A172 (cell line): ENCODE measurements around the gene CHRNB2. TPM values are rescaled to one million over a fixed set of nuclear protein-coding genes. Genes with fewer than 3 reads are reported as not detected.
A peak's percentile ranks its signal among the peaks of the same experiment; 100 is the strongest.

ENCODE experiments used
- DNase-seq: peaks from one replicate; pipeline ENCODE4 v3.0.0-alpha.2; 2015; ENCODE audit warnings: low spot score
- total RNA-seq: library from RNA; depleted of rRNA; stranded (reverse); fragments of >200 nt; shearing (Covaris generic); gene quantifications from 2 replicates; pipeline ENCODE4 v1.2.3, GENCODE V29; 2014

Gene CHRNB2
- total RNA-seq, 1 experiment from 2014 or later = not detected

- DNase-seq = no peak
Measured at GRCh38 chr1:154552036-154552435, 15.5 kb upstream of the CHRNB2 start.

- no peak for DNase-seq
Measured at GRCh38 chr1:154553056-154554030, 14.2 kb upstream of the CHRNB2 start.

- DNase-seq = peak; percentile 30
Measured at GRCh38 chr1:154556422-154556821, 11.2 kb upstream of the CHRNB2 start.

GRCh38 chr1:154557248-154557938 lies 10.2 kb upstream of the CHRNB2 start:
- no peak for DNase-seq

- DNase-seq = no peak
Measured at GRCh38 chr1:154557939-154558719, 9.4 kb upstream of the CHRNB2 start, which contains the start of gene UBE2Q1. Gene UBE2Q1, minus strand, starts transcription at chr1:154558662. Its CDS starts 109 bp downstream, at chr1:154558553.

GRCh38 chr1:154558720-154559465 lies 8.7 kb upstream of the CHRNB2 start:
- DNase-seq = peak; percentile 97

- DNase-seq = peak; percentile 96
Measured at GRCh38 chr1:154559466-154560044, 8.0 kb upstream of the CHRNB2 start.

- no peak for DNase-seq
Measured at GRCh38 chr1:154565876-154566275, 1.7 kb upstream of the CHRNB2 start.

- no peak for DNase-seq
Measured at GRCh38 chr1:154568157-154568815, 708 bp downstream of the CHRNB2 start.

- no peak for DNase-seq
Measured at GRCh38 chr1:154571244-154571963, 3.8 kb downstream of the CHRNB2 start.

- DNase-seq = no peak
Measured at GRCh38 chr1:154571964-154572288, 4.3 kb downstream of the CHRNB2 start.

- DNase-seq = no peak
Measured at GRCh38 chr1:154572468-154573167, 5.0 kb downstream of the CHRNB2 start.

- no peak for DNase-seq
Measured at GRCh38 chr1:154573168-154573510, 5.6 kb downstream of the CHRNB2 start.

- DNase-seq = peak; percentile 39
Measured at GRCh38 chr1:154574716-154575115, 7.1 kb downstream of the CHRNB2 start.

- no peak for DNase-seq
Measured at GRCh38 chr1:154575147-154575927, 7.8 kb downstream of the CHRNB2 start.

GRCh38 chr1:154575951-154576566 lies 8.5 kb downstream of the CHRNB2 start:
- DNase-seq = no peak

- no peak for DNase-seq
Measured at GRCh38 chr1:154577346-154578057, 9.9 kb downstream of the CHRNB2 start.
